Chondrocyte (in vitro differentiated cells): Measurements from ENCODE around the gene BRINP2. TPM values are rescaled to one million over a fixed set of nuclear protein-coding genes. Genes with fewer than 3 reads are reported as not detected.

Experiments
- DNase-seq: peaks from one replicate; pipeline ENCODE4 v3.0.0; 2021; ENCODE audit warnings: mixed read lengths, low spot score
- H3K27ac Mint-ChIP-seq: one replicate; pipeline ENCODE4 v1.8.0; 2021; ENCODE audit warnings: mild to moderate bottlenecking, moderate library complexity, mixed read lengths; ENCODE audit not compliant: unreplicated experiment
- H3K27me3 Mint-ChIP-seq: 2 replicates; pipeline ENCODE4 v1.8.0; 2021; ENCODE audit warnings: low read depth, mixed read lengths
- H3K36me3 Mint-ChIP-seq: 2 replicates; pipeline ENCODE4 v1.8.0; 2021; ENCODE audit warnings: low read depth, mixed read lengths
- H3K4me1 Mint-ChIP-seq: 2 replicates; pipeline ENCODE4 v1.8.0; 2021; ENCODE audit warnings: low read depth, mild to moderate bottlenecking, mixed read lengths
- H3K4me3 Mint-ChIP-seq: one replicate; pipeline ENCODE4 v1.8.0; 2021; ENCODE audit warnings: mild to moderate bottlenecking, moderate library complexity, mixed read lengths; ENCODE audit not compliant: unreplicated experiment
- H3K9me3 Mint-ChIP-seq: 2 replicates; pipeline ENCODE4 v1.8.0; 2021; ENCODE audit warnings: low read depth, mixed read lengths
- CTCF ChIP-seq: fragments of 200-600 bp; sonication (generic); IDR thresholded peaks from 2 replicates; pipeline ENCODE4 v1.5.0; 2021; ENCODE audit warnings: antibody characterized with exemption, mild to moderate bottlenecking, moderate library complexity
- total RNA-seq: library from RNA; stranded (reverse); gene quantifications from 3 replicates; pipeline ENCODE4 v1.2.1, GENCODE V29; 2021

The BRINP2 gene
- total RNA-seq, 1 donor from 2014 or later, result not detected

DNA sequence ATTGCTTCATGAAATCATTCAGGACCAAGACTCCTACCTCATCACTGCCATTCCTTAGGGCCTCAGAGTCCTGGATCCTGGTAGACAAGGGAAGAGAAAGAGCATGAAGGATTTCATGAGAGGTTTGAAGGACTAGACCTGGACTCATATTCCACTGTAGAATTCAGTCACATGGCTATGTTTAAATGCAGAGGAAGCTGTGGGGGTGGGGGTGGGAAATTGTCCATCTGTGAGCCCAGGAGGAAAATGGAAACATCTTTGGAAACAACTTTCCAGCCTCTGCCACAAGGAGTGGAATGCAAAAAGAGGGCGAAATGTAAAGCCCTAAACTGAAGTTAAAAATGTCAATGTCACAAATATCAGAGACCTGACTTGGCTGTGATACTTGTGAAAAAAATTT is 73.0 kb downstream of the BRINP2 start:
- no peaks in the 10 kb centered on the region for H3K36me3 Mint-ChIP-seq
- no peak for TF ChIP-seq CTCF
- no peak overlapping the region for H3K4me3 Mint-ChIP-seq

DNA sequence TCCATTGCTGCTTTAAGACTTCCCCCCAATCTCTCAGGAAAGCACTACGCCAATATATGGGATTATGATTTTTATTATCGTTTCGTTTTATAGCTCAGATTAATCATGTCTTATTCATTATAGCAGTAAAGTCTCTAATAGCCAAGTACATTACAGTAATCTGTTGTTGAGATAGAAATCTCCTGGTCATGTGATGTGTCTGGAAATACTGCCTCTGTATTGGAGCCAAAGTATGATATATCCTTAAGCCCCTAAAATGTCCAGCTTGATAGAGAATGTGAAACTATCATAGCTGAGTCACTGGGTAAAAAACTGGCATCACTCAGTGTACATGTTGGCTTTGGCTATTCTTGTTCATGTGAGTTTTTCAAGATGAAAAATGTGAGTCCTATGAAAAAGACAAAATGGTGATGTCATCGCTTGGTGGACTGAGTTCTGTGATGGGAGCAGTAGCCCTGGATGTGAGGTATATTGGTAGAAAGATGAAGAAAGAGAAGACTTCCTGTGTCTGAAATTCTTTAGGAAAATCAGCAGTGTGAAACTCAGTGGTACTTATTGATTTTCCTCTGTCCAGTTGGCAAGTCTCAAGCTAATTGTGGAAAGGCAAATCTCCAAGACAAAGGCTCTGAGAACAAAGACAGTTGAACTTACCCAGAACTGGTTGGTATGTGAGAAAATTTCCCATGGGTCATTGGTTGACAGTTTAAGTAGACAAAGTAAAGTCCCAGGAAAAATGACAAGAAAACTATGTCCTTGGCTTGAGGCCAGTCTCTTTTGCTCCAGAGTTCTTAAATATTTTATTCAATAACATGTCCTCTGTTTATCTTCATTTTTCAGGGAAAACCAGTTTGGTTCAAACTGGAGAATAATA is 76.2 kb downstream of the BRINP2 start:
- H3K4me1 Mint-ChIP-seq, result peaks cover 24% of the 10 kb centered on the region
- peak overlapping the region; percentile 72 for H3K27ac Mint-ChIP-seq
- H3K4me3 Mint-ChIP-seq, result no peak overlapping the region
- no peaks in the 10 kb centered on the region for H3K36me3 Mint-ChIP-seq
- no peak for DNase-seq
- H3K9me3 Mint-ChIP-seq, result no peaks in the 10 kb centered on the region
- H3K27me3 Mint-ChIP-seq, result peaks cover 17% of the 10 kb centered on the region
- TF ChIP-seq CTCF, result no peak

More for the DNA sequence above, 73.0 kb downstream of the BRINP2 start:
- peaks cover 24% of the 10 kb centered on the region for H3K4me1 Mint-ChIP-seq
- peaks cover 24% of the 10 kb centered on the region for H3K27me3 Mint-ChIP-seq
- no peak for DNase-seq
- no peak overlapping the region for H3K27ac Mint-ChIP-seq
- H3K9me3 Mint-ChIP-seq, result no peaks in the 10 kb centered on the region

DNA sequence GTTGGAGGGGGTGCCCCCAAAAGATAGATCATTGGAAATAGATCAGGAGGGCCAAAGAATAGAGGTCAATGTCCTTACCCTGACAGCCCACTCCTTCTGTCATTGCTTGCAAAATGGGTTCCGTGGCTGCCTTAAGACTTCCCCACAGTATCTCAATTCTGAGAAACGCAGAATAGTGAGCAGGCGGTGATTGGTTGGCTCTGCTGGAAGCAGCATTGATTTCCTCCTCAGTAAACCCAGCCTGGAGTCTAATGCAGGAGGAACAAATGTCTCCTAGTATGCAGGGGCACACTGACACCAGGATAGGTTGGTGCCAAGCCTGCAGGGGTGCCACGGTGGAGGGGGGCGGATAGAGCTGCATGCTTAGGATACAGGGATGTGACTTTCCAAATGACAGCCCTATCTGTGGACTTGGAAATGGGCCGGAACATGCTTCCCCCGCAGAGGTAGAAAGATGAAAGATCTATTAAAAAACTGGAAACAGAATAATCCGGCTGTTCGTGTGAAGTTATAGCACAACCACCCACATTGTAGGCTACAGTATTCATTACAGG is 76.9 kb downstream of the BRINP2 start:
- no peak for TF ChIP-seq CTCF
- DNase-seq, result no peak
- peak overlapping the region; percentile 18 for H3K27ac Mint-ChIP-seq
- H3K4me3 Mint-ChIP-seq, result no peak overlapping the region
- H3K27me3 Mint-ChIP-seq, result peaks cover 13% of the 10 kb centered on the region
- no peaks in the 10 kb centered on the region for H3K9me3 Mint-ChIP-seq
- H3K36me3 Mint-ChIP-seq, result no peaks in the 10 kb centered on the region
- peaks cover 24% of the 10 kb centered on the region for H3K4me1 Mint-ChIP-seq

GRCh38 chr1:177248258-177248657 is 77.5 kb downstream of the BRINP2 start:
- no peaks in the 10 kb centered on the region for H3K36me3 Mint-ChIP-seq
- no peak for TF ChIP-seq CTCF

DNA sequence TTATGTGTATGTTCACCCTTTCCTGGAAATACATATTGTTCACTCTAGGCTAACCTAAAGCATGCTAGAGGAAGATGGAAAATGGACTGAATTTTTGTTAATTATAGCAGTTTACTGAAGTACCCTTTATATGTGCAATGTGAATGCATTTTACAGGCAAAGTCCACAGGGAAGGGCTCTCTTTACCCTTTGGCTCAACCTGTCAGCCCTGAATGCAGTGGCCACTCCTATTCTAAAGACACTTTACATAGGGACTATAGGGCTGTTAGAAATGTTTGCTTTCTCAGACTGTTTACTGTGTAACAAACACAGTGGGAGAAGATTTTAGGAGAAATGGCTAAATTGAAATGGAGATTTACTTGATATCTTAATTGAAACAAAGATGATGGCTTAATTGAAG is 78.5 kb downstream of the BRINP2 start:
- no peaks in the 10 kb centered on the region for H3K36me3 Mint-ChIP-seq
- no peaks in the 10 kb centered on the region for H3K9me3 Mint-ChIP-seq
- TF ChIP-seq CTCF, result no peak
- H3K4me3 Mint-ChIP-seq, result no peak overlapping the region
- H3K27ac Mint-ChIP-seq, result no peak overlapping the region
- H3K27me3 Mint-ChIP-seq, result peaks cover 13% of the 10 kb centered on the region
- DNase-seq, result no peak
- peaks cover 24% of the 10 kb centered on the region for H3K4me1 Mint-ChIP-seq

More at GRCh38 chr1:177248258-177248657, 77.5 kb downstream of the BRINP2 start:
- Mint-ChIP-seq H3K27me3 (peaks cover 14% of the 10 kb centered on the region), H3K4me3 (no peak overlapping the region), H3K4me1 (peaks cover 24% of the 10 kb centered on the region), H3K9me3 (no peaks in the 10 kb centered on the region), H3K27ac (no peak overlapping the region)
- DNase-seq, result no peak
